GM12875 (cell line): ENCODE results near the gene SLC6A3.

Experiments
- H3K4me3 ChIP-seq: one replicate; pipeline ENCODE4 v1.5.1; 2011; ENCODE audit warnings: low read depth, low read length, control low read depth
- TF ChIP-seq, protein P1 (sequence below): IDR thresholded peaks from 2 replicates; pipeline ENCODE4 v1.5.1; 2011; ENCODE audit warnings: low read depth, mild to moderate bottlenecking, control low read depth, inconsistent platforms, low read length, moderate library complexity, borderline replicate concordance; ENCODE audit not compliant: insufficient read depth

The SLC6A3 gene

DNA sequence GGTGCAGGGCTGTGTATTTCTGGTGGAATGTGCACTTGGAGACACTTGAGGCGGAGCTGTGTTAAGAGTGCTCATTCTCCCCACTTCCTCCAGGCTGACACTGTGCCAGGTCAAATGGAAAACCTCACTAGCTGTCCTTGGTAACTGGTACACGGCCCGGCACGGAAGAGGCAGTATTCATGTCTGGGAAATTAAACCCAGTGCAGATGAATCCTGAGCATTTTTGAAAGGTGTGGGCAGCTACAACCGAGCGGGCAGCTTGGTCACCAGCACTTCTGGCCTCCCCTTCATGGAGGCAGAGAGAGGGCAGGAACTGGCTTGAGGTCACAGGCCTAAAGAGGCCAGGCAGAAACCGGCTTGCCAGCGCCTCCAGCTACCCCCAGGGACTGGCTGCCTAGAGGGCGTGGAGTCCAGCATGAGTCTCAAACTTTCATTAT lies 101.9 kb downstream of the SLC6A3 start:
- peak overlapping the region; percentile 90 for H3K4me3 ChIP-seq
- TF ChIP-seq, protein P1, sequence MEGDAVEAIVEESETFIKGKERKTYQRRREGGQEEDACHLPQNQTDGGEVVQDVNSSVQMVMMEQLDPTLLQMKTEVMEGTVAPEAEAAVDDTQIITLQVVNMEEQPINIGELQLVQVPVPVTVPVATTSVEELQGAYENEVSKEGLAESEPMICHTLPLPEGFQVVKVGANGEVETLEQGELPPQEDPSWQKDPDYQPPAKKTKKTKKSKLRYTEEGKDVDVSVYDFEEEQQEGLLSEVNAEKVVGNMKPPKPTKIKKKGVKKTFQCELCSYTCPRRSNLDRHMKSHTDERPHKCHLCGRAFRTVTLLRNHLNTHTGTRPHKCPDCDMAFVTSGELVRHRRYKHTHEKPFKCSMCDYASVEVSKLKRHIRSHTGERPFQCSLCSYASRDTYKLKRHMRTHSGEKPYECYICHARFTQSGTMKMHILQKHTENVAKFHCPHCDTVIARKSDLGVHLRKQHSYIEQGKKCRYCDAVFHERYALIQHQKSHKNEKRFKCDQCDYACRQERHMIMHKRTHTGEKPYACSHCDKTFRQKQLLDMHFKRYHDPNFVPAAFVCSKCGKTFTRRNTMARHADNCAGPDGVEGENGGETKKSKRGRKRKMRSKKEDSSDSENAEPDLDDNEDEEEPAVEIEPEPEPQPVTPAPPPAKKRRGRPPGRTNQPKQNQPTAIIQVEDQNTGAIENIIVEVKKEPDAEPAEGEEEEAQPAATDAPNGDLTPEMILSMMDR, result no peak
